BLaER1 treated with 17β-estradiol and CSF1 and Interleukin-3, amounts not matched to agents 10 nM and 100 nM (cell line): ENCODE results near the gene PEX13.
"Not testable (repeated sequence)": the region's sequence is repeated elsewhere in the genome, so short reads cannot be mapped to it uniquely, and the experiment has no call there.

Experiments used
- H3K27ac ChIP-seq, 11 experiments: shearing (Covaris generic); formaldehyde crosslinking; 2 replicates each; pipeline ENCODE4 v1.8.1; 2022
- H3K27me3 ChIP-seq, 11 experiments: shearing (Covaris generic); formaldehyde crosslinking; 2 replicates each; pipeline ENCODE4 v1.8.1; 2022
- H3K36me3 ChIP-seq, 11 experiments: shearing (Covaris generic); formaldehyde crosslinking; 2 replicates each; pipeline ENCODE4 v1.8.1; 2022
- H3K4me1 ChIP-seq, 10 experiments: shearing (Covaris generic); formaldehyde crosslinking; 2 replicates each; pipeline ENCODE4 v1.8.1; 2022
- H3K4me2 ChIP-seq, 11 experiments: shearing (Covaris generic); formaldehyde crosslinking; 2 replicates each; pipeline ENCODE4 v1.8.1; 2022
- H3K4me3 ChIP-seq, 10 experiments: shearing (Covaris generic); formaldehyde crosslinking; 2 replicates each; pipeline ENCODE4 v1.8.1; 2022
- H3K9ac ChIP-seq, 11 experiments: shearing (Covaris generic); formaldehyde crosslinking; 2 replicates each; pipeline ENCODE4 v1.8.1; 2022
- H3K9me3 ChIP-seq, 11 experiments: shearing (Covaris generic); formaldehyde crosslinking; replicated peaks in 1 of 11; 2 replicates each; pipeline ENCODE4 v1.8.1; 2022
- H4K20me1 ChIP-seq, 11 experiments: shearing (Covaris generic); formaldehyde crosslinking; 2 replicates each; pipeline ENCODE4 v1.8.1; 2022
- Cebpa-rat ChIP-seq, 11 experiments: shearing (Covaris generic); IDR thresholded peaks; 2 replicates each; pipeline ENCODE4 v1.8.1; 2022

PEX13 gene

GRCh38 chr2:60980071-60980815, 37.3 kb upstream of the PEX13 start:
- H3K27ac ChIP-seq, result no peak overlapping the region
- no peak overlapping the region for H3K4me3 ChIP-seq
- H3K9me3 ChIP-seq, result no peaks in the 10 kb centered on the region
- no peak overlapping the region for H3K9ac ChIP-seq
- H3K4me2 ChIP-seq, result peak overlapping the region in 3 of 11 experiments; percentile 53 to 63 (median 55); a peak in 6 of 22 replicates
- no peaks in the 10 kb centered on the region for H3K36me3 ChIP-seq
- H3K27me3 ChIP-seq, result no peaks in the 10 kb centered on the region
- H3K4me1 ChIP-seq, result peaks cover 0 to 28% (median 12%) of the 10 kb centered on the region in 10 experiments; a peak in 14 of 20 replicates
- TF ChIP-seq Cebpa-rat (IDR thresholded peaks at IDR 0.05), result no peak
- no peaks in the 10 kb centered on the region for H4K20me1 ChIP-seq

GRCh38 chr2:60982066-60982465, 35.5 kb upstream of the PEX13 start:
- not testable (repeated sequence) for H3K4me2 ChIP-seq
- H3K4me1 ChIP-seq, result peaks cover 0 to 42% (median 12%) of the 10 kb centered on the region in 10 experiments; a peak in 14 of 20 replicates

GRCh38 chr2:60984720-60985119, 32.8 kb upstream of the PEX13 start:
- Histone ChIP-seq H3K36me3 (no peaks in the 10 kb centered on the region), H3K9me3 (no peaks in the 10 kb centered on the region), H3K27ac (no peak overlapping the region), H3K4me3 (no peak overlapping the region), H3K4me2 (peak overlapping the region in 4 of 11 experiments; percentile 13 to 77 (median 46); a peak in 5 of 22 replicates), H4K20me1 (no peaks in the 10 kb centered on the region), H3K27me3 (no peaks in the 10 kb centered on the region), H3K9ac (no peak overlapping the region), H3K4me1 (peaks cover 0 to 38% (median 8%) of the 10 kb centered on the region in 10 experiments; a peak in 10 of 20 replicates)
- no peak for TF ChIP-seq Cebpa-rat (IDR thresholded peaks at IDR 0.05)

More at GRCh38 chr2:60982066-60982465, 35.5 kb upstream of the PEX13 start:
- H3K36me3 ChIP-seq, H4K20me1 ChIP-seq, H3K4me3 ChIP-seq, H3K27me3 ChIP-seq, H3K9ac ChIP-seq, H3K27ac ChIP-seq, H3K9me3 ChIP-seq: not testable (repeated sequence)

- no peak for TF ChIP-seq Cebpa-rat (IDR thresholded peaks at IDR 0.05)
- peaks cover 8 to 15% (median 9%) of the 10 kb centered on the region in 11 experiments for H3K9me3 ChIP-seq
- peaks cover 3 to 15% (median 8%) of the 10 kb centered on the region in 11 experiments; a peak in 15 of 22 replicates for H3K36me3 ChIP-seq
- H3K27me3 ChIP-seq, result no peaks in the 10 kb centered on the region
- H4K20me1 ChIP-seq, result no peaks in the 10 kb centered on the region
- no peak overlapping the region for H3K9ac ChIP-seq
- H3K4me2 ChIP-seq, result peak overlapping the region in 4 of 11 experiments; percentile 24 to 54 (median 42); a peak in 8 of 22 replicates
- no peak overlapping the region for H3K27ac ChIP-seq
- H3K4me3 ChIP-seq, result no peak overlapping the region
- H3K4me1 ChIP-seq, result peaks cover 0 to 34% (median 6%) of the 10 kb centered on the region in 10 experiments; a peak in 10 of 20 replicates
These were observed 30.5 kb upstream of the PEX13 start for GRCh38 chr2:60987041-60987440.

GRCh38 chr2:60987656-60988055, 29.9 kb upstream of the PEX13 start:
- H3K4me3 ChIP-seq, H4K20me1 ChIP-seq, H3K27ac ChIP-seq, H3K27me3 ChIP-seq, H3K9ac ChIP-seq: not testable (repeated sequence)
- peaks cover 0 to 40% (median 6%) of the 10 kb centered on the region in 10 experiments; a peak in 10 of 20 replicates for H3K4me1 ChIP-seq
- peak overlapping the region in 4 of 11 experiments; percentile 24 to 54 (median 42); a peak in 8 of 22 replicates for H3K4me2 ChIP-seq
- H3K36me3 ChIP-seq, result peaks cover 5 to 19% (median 11%) of the 10 kb centered on the region in 11 experiments; a peak in 15 of 22 replicates
- H3K9me3 ChIP-seq, result peaks cover 12 to 19% (median 15%) of the 10 kb centered on the region in 11 experiments

GRCh38 chr2:60989259-60989658, 28.3 kb upstream of the PEX13 start:
- H3K27me3 ChIP-seq, result no peaks in the 10 kb centered on the region
- H3K9ac ChIP-seq, result no peak overlapping the region
- no peak overlapping the region for H3K4me2 ChIP-seq
- peaks cover 12 to 19% (median 17%) of the 10 kb centered on the region in 11 experiments for H3K9me3 ChIP-seq
- H4K20me1 ChIP-seq, result no peaks in the 10 kb centered on the region
- TF ChIP-seq Cebpa-rat (IDR thresholded peaks at IDR 0.05), result no peak
- H3K4me1 ChIP-seq, result peaks cover 0 to 53% (median 8%) of the 10 kb centered on the region in 10 experiments; a peak in 10 of 20 replicates
- peaks cover 5 to 19% (median 11%) of the 10 kb centered on the region in 11 experiments; a peak in 15 of 22 replicates for H3K36me3 ChIP-seq
- H3K4me3 ChIP-seq, result no peak overlapping the region
- no peak overlapping the region for H3K27ac ChIP-seq

GRCh38 chr2:60991644-60992043, 25.9 kb upstream of the PEX13 start:
- Histone ChIP-seq H3K36me3 (peaks cover 5 to 19% (median 11%) of the 10 kb centered on the region in 11 experiments; a peak in 15 of 22 replicates), H3K27me3 (no peaks in the 10 kb centered on the region), H3K9ac (no peak overlapping the region), H3K4me1 (peaks cover 0 to 59% (median 7%) of the 10 kb centered on the region in 10 experiments; a peak in 10 of 20 replicates), H3K4me3 (no peak overlapping the region; a peak in 1 of 20 replicates), H3K4me2 (peak overlapping the region in 2 of 11 experiments; percentile 69 to 77; a peak in 2 of 22 replicates), H3K27ac (peak overlapping the region in 1 of 11 experiments; percentile 54; a peak in 2 of 22 replicates), H3K9me3 (peaks cover 12 to 19% (median 17%) of the 10 kb centered on the region in 11 experiments), H4K20me1 (no peaks in the 10 kb centered on the region)
- TF ChIP-seq Cebpa-rat (IDR thresholded peaks at IDR 0.05), result no peak

- peak overlapping the region in 4 of 11 experiments; percentile 27 to 57 (median 56); a peak in 7 of 22 replicates for H3K27ac ChIP-seq
- H3K27me3 ChIP-seq, result no peaks in the 10 kb centered on the region
- H4K20me1 ChIP-seq, result no peaks in the 10 kb centered on the region
- peaks cover 12 to 19% (median 17%) of the 10 kb centered on the region in 11 experiments for H3K9me3 ChIP-seq
- no peak for TF ChIP-seq Cebpa-rat (IDR thresholded peaks at IDR 0.05)
- H3K4me3 ChIP-seq, result no peak overlapping the region
- H3K4me1 ChIP-seq, result peaks cover 0 to 48% (median 3%) of the 10 kb centered on the region in 10 experiments; a peak in 9 of 20 replicates
- H3K9ac ChIP-seq, result peak overlapping the region in 2 of 11 experiments; percentile 1 to 28; a peak in 2 of 22 replicates
- peak overlapping the region in 5 of 11 experiments; percentile 26 to 77 (median 64); a peak in 10 of 22 replicates for H3K4me2 ChIP-seq
- peaks cover 5 to 19% (median 11%) of the 10 kb centered on the region in 11 experiments; a peak in 15 of 22 replicates for H3K36me3 ChIP-seq
These were observed 24.5 kb upstream of the PEX13 start for GRCh38 chr2:60992985-60993392.

GRCh38 chr2:60994131-60994530, 23.4 kb upstream of the PEX13 start:
- Histone ChIP-seq H3K4me1 (peaks cover 0 to 47% (median 3%) of the 10 kb centered on the region in 10 experiments; a peak in 9 of 20 replicates), H3K36me3 (peaks cover 5 to 19% (median 11%) of the 10 kb centered on the region in 11 experiments; a peak in 15 of 22 replicates), H3K27me3 (no peaks in the 10 kb centered on the region), H3K4me3 (no peak overlapping the region), H4K20me1 (no peaks in the 10 kb centered on the region), H3K4me2 (peak overlapping the region in 2 of 11 experiments; percentile 10 to 77; a peak in 4 of 22 replicates), H3K9ac (no peak overlapping the region), H3K27ac (peak overlapping the region in 1 of 11 experiments; percentile 8; a peak in 1 of 22 replicates), H3K9me3 (peaks cover 12 to 19% (median 17%) of the 10 kb centered on the region in 11 experiments)
- TF ChIP-seq Cebpa-rat (IDR thresholded peaks at IDR 0.05), result no peak
